IPS-NIHi7 (cell line): ENCODE data around the gene FOS.
"Not testable (repeated sequence)": the region's sequence is repeated elsewhere in the genome, so short reads cannot be mapped to it uniquely, and the experiment has no call there.

ENCODE experiments used
- DNase-seq: peaks from one replicate; pipeline ENCODE4 v3.0.0; 2012; ENCODE audit warnings: mixed read lengths; ENCODE audit errors: extremely low spot score

Gene FOS

DNA sequence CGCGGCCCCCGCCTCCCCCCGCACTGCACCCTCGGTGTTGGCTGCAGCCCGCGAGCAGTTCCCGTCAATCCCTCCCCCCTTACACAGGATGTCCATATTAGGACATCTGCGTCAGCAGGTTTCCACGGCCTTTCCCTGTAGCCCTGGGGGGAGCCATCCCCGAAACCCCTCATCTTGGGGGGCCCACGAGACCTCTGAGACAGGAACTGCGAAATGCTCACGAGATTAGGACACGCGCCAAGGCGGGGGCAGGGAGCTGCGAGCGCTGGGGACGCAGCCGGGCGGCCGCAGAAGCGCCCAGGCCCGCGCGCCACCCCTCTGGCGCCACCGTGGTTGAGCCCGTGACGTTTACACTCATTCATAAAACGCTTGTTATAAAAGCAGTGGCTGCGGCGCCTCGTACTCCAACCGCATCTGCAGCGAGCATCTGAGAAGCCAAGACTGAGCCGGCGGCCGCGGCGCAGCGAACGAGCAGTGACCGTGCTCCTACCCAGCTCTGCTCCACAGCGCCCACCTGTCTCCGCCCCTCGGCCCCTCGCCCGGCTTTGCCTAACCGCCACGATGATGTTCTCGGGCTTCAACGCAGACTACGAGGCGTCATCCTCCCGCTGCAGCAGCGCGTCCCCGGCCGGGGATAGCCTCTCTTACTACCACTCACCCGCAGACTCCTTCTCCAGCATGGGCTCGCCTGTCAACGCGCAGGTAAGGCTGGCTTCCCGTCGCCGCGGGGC is at the start of gene FOS:
Gene FOS, plus strand, starts transcription at position 407 of the 731 bp plus-strand sequence. Its CDS starts 155 bp downstream, at position 562.
- DNase-seq, result peak; percentile 94

DNA sequence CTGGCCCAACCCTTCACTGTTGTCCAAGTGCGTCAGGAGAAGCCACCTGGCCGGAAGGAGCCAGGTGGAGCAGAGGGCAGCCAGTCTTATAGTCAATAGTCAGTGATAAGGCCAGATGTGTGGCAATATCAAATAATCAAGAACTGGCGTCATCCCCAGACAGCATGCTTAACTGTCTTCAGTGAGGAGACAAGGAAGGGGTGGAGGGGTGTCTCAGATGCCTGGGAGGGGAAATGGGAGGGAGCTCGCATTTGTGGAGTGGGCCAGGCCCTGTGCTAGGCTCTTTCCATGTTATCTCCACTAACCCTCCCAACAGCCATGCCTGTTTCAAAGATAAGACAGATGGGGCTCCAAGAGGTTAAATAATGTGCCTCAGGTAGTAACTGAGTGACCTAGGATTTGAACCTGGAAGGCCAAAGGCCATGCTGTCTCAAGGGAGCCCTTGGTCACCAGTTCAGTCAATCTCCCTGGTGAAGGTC is 48.9 kb upstream of the FOS start:
- DNase-seq, result no peak

DNA sequence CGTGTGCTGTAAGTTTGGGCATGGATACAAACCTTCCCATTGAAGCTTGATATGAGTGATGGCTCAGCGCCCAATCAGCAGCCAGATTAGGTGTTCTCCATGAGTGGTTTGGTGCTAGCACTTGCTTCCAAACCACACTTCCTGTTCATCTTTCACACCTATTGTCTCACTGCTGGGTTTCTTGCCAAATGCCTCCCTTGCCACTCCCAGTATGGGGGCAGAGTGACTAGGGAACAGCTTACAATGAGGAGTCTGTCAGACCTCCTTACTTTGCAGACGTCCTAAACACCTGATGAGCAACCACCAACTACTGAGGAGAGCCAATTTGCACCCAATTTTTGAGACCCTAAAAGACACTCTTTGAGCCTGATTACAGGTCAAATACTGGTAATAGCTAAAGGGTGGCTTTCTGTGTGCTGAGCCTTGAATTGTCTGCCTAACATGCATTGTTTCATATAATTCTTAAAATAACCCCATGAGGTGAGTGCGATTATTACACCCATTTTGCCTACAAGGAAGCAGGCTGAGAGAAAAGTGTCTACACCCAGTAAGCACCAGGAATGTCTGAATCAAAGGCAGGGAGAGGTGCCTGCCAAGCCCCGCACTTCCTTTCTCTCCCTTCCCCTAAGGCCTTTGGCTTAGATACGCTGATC is 48.4 kb upstream of the FOS start:
- DNase-seq, result no peak

DNA sequence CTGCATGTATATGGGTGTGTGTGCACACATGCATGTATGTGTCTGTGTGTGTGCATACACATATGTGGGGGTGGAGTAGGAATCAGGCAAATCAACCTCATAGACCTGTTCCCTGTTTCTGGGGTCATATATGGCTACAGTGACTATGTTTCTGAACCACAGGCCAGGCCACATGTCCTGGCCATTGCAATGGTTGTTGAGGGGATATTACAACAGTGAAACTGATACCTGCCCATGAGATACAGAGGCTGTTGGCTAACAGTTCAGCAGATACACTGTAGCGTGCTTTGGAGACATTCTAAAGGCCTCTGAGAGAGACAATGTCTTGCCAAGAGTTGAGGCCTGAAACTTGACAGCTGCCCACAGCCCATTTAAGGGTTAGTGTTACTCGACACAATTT is 47.3 kb upstream of the FOS start:
- DNase-seq, result no peak

DNA sequence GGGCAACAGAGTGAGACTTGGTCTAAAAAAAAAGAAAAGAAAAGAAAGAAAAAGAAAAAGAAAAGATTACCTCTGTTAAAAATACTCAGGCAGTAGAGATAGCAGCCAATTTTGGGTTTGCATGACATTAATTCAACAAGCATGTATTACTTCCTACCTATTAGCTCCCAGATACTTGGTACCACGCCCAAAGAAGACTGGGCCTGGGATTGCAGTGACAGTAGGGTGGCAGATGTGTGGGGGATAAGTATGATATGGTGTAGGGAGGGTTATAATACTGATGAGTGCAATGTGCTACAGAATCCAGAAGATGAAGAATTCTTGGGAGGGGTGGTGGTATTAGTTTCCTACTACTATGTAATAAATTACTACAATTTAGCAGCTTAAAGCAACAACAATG is 46.4 kb upstream of the FOS start:
- no peak for DNase-seq

DNA sequence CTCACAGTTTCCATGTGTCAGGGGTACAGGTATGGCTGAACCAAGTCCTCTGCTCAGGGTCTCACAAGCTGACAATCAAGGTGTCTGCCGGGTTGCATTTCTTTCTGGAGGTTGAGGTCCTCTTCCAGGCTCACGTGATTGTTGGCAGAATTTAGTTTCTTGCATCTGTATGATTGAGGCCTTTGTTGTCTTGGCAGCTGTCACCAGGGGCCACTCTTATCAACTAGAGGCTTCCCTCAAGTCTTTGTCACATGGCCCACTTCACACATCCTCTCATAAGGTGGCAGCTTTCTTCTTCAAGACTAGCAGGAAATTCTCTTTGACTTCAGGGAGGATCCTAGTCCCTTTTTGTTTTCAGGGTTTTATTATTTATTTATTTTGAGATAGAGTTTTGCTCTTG is 46.0 kb upstream of the FOS start:
- DNase-seq, result no peak

DNA sequence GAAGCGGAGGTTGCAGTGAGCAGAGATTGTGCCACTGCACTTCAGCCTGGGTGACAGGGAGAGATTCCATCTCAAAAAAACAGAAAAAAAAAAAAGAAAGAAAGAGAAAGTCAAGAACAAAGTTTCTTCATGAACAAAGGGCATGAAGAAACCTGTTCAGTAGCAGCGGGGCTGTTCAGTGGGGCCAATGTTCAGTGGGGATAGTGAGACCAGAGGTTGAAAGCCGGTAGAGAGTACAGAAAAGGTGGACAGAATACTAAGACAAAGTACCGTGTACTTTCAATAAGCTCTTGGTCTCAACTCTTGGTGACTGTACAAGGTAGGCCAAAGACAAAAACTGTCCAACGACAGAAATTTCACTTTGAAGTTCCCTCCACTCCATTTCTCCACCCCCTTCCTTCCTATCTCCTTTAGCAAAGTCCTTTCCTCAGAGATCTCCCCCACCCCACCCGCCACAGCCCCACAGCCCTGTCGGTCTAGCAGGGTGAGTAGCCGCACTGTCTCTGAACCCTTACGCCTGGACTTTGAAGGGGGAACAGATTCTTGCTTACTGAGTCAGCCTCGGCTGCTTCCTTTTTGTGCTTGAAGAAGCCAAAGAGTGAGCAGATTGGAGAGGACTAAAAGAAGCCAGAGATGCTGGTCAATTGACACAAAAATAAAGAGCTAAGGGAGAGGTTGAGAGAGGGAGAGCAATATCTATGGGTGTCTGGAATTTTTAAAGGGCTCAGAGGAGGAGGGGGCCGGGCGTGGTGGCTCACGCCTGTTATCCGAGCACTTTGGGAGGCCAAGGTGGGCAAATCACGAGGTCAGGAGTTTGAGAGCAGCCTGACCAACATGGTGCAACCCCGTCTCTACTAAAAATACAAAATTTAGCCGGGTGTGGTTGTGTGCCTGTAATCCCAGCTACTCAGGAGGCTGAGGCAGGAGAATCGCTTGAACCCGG is 44.2 kb upstream of the FOS start:
- no peak for DNase-seq

DNA sequence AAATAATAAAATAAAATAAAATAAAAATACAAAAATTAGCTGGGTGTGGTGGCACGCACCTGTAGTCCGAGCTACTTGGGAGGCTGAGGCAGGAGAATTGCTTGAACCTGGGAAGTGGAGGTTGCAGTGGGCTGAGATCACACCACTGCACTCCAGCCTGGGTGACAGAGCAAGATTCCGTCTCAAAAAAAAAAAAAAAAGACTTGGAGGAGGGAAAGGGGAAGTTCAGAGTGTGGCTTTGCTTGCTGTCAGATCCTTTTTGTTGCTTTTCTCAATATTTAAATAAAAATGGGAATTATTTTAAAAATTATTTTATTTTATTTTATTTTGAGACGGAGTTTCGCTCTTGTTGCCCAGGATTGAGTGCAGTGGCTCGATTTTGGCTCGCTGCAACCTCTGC is 43.4 kb upstream of the FOS start:
- DNase-seq, result not testable (repeated sequence)

DNA sequence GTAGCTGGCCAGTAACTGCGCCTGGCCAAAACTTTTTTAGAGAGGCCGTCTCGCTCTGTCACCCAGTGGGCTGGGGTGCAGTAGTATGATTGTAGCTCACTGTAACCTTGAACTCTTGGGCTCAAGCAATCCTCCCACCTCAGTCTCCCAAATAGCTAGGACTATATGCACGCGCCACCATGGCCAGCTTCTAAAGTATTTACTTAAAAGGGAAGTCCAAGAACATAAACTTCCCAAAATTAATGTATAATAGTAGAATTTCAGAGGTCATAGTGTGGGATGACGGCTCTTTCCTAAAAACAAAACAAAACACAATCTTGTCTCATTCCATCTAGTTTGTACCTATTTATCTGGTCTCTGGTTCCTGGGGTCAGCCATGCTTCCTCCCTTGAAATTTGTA is 42.2 kb upstream of the FOS start:
- DNase-seq, result no peak

DNA sequence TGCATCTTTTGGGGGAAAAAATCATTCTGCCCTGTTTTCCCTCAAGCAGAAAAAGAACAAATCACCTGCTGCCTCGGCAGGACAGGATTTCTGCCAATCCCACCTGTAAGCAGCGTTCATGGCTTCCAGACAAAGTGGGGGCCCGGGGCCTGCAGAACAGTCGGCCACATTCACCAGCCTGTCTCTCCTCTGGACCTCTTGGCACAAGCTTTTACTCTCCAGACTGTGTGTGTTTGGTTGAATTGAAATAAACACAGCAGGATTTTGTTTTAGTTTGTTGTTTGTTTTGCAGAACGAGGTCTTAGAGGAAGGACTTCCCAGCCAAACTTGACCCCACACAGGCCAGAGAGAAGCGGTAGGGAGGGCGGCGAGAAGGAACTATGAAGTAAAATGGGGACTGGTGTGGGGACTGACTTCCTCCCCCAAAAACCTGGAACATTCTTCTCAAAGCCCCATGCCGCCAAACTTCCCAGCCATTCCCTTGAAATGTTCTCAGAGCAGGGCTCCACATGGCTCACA is 41.7 kb upstream of the FOS start:
- no peak for DNase-seq

DNA sequence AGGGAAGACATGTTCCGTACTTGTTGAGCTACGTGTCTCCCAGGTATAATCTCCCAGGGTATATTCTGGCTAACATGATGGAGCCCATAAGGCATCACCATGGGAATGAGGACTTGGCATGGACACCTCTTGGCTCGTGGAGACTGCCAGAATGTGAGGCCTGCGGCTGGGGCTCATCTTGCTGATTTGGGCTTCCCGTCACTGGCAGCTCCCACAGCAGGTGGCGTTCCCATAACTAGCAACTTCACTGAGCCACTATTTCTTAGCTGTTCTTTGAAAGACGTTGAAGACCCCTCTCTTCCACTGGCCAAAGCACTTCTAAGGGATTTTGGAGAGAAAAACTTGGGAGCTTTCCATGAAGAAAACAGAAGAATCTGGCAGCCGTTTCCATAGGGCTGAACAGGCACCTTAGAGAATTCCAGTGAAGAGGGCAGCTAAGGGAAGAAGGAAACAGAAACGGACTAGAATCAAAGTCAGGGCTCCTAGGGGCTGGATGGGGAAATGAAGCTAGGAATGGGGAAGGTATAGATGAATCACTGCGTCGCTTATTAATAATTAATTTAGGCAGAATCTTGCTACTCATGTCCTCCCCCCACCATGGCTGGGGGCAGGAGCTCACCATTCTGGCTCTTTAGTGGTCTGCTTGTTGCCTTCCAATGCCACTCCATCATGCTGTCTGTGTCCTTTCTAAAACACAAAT is 39.7 kb upstream of the FOS start:
- no peak for DNase-seq

DNA sequence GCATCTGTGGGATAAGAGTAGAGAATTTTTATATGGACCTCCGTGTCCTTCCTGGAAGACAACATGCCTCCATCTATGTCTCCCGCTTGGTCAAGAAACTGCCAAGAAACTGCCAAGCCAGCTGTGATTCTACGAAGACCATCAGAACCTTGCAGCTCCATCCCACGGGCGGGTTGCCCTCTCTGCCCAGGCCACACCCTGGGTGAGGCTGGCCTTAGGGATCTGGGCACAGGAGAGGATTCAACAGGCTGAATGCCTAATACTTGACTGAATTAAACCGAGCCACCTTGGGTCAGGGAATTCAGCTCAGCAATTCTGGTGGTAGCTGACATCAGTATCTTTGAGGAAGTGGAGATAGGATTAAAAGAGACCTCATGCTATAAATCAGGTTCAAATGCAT is 37.8 kb upstream of the FOS start:
- no peak for DNase-seq

DNA sequence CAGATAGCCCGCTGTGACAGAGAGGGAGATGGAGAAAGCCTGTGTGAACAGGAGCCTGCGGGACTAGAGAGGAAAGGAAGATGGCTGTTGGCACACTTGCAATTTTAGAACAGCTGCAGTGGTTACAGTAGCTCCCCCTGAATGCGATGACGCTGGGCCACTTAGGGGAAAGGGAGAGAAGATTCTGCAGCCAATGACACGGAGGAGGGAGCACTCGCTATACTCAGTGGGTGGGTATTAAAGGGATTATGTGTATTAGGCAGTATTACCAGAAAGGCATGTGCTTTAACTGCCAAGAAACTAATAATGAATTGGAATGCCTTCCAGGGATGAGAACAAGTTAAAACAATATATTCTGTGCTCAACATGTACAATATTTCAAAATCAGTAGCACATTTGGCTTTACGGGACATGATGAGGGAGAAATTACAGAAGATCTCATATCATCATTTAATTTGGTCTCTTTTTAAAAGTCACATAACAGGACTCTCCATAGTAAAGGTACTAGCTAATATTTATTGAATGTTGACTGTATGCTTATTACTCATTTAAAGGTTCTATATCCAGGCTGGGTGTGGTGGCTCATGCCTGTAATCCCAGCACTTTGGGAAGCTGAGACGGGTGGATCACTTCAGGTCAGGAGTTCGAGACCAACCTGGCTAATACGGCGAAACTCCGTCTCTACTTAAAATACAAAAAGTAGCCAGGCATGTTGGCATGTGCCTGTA is 35.9 kb upstream of the FOS start:
- DNase-seq, result no peak

DNA sequence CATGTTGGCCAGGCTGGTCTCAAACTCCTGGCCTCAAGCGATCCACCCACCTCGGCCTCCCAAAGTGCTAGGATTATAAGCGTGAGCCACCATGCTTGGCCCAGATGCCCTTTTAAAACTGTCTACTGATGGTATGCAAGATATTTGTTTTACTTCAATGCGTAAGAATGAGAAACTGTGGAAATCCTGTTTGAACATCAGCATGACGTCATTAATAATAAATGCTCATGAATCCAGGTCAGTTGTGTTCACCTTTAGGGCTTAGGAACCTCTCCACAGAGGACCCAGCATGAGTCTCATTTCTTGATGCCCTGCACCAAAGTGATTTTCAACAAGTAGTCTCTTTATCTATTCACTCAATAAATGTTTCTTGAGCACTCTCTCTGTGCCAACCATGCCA is 34.5 kb upstream of the FOS start:
- no peak for DNase-seq

DNA sequence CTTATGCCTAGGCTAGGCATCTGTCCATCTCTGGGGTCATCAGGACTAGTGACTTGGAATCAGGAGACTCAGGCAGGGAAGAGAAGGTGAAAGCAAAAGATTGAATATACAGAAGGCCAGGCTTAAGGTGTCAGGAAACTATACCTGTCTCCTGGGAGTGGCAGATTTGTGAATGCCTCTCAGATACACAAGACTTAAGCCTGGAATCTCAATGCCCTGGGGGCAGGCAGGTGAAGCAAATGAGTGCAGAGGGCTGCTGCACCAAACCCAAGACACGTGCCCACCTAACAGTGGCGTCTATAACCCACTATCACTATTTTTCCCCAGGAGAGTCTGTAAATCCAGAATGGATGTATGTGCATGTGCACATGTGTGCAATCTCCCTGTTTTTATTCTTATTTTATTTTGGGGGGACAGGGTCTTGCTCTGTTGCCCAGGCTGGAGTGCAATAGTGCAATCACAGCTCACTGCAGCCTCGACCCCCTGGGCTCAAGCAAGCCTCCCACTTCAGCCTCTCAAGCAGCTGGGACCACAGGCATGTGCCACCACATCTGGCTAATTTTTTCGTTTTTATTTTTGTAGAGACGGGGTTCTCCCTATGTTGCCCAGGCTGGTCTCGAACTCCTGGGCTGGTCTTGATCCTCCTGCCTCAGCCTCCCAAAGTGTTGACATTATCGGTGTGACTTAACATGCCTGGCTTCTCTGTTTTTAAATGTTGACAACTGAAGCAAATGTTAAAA is 31.9 kb upstream of the FOS start:
- DNase-seq, result no peak

DNA sequence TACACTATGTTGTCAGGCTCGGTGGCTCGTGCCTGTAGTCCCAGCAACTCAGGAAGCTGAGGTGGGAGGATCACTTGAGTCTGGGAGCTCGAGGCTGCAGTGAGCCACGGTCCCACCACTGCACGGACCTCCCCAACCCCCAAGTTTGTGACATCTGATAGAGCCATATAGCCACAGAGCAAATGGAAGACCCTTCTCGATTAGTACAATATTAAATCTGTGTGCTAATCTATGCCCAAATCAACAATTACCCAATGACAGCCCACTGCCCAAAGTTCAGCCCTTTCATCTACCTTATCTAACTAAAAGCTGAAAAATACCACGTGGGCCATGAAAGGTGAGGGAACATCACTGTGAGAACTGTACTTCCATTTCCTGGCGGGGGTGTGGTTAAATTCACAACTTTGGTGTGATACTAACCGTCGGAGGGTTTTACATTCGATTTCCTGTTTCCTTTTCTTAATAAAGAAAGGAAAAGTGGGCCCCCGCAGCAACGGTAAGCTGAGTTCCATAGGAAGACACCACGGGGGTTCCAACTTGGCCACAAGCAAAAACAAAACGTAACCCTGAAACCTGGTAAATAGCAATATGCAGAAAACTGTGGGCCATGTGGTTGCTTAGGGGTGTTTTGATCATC is 31.2 kb upstream of the FOS start:
- DNase-seq, result no peak

DNA sequence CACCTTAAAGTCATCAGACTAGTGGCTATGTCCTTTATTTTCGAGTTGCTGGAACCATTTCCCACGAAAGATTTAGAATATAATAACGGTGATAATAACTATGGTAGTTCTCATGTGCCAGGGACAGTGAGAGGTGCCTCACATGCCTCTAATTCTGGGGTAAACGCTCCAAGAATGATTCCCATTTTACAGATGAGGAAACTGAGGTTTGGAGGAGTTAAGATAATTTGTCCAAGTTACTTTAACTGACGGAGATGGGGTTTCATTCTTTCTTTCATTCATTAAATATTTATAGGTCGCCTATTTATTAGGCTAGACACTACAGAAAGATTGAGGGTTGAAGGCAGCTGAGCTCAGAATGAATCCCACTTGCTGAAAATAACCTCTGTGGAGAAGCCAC is 30.7 kb upstream of the FOS start:
- DNase-seq, result no peak

DNA sequence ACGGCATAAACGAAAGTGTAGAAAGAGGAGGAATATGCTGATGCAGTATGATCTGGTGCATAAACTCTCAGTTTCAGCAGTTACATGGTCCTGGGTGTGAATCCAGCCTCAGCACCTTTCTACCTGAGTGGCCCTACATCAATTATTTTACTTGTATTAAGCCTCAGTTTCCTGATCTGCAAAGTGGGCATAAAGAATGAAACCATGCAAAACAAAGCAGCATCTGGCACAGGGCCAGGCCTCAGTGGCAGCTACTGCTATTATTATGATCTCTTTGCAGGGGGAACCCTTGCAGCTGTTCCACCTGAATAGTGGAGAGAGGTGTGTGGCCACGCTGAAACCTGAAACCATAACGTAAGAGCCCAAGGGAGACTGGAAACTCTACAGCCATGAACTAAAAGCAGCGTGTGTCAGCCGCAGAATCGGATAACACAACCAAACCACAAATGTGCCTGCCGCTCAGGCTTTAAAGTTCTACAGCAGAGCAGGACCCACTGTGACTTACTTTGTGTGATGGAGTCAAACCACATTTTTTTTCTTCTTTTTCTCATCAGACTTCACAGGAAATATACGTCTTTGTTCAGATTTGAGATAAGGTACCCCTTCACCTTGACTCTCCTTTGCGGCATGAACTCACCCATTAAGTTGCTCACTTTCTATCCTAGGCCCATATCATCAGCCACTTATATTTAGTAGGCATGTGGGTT is 29.2 kb upstream of the FOS start:
- peak; percentile 25 for DNase-seq

DNA sequence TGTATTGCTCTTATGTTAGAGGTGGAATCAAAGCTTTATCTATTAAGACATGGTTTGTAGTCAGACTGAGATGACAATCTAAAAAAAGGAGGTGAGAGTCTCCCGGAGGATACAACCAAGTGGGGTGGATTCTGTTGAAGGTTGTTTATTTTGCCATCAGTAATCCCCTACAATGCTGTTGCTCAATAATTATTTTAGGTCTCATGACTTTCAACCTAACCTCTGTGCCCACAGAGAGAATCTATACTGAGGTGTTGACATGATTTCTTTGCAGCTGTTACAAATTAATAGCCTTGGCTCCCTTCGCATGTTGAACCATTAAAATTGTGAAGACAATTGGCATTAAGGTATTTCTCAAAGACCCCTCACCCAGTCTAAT is 28.7 kb upstream of the FOS start:
- no peak for DNase-seq
